ENCODE data around the gene ZDHHC1.

ZDHHC1 gene

GRCh38 chr16:67397036-67397801, 19.1 kb downstream of the ZDHHC1 start:
- DNase-seq = no peak
- TF ChIP-seq CTCF (IDR thresholded peaks at IDR 0.05; ENCODE audit: low read depth, low read length) = no peak
- Histone ChIP-seq H3K36me3 (no peaks in the 10 kb centered on the region), H3K27me3 (no peaks in the 10 kb centered on the region), H3K4me1 (peaks cover 48% of the 10 kb centered on the region), H3K9me3 (no peaks in the 10 kb centered on the region), H3K4me3 (ENCODE audit: low read depth, low read length) (no peak overlapping the region)

- peaks cover 48% of the 10 kb centered on the region for H3K4me1 ChIP-seq
Measured at GRCh38 chr16:67396159-67397035, 19.9 kb downstream of the ZDHHC1 start.

GRCh38 chr16:67395458-67396158, 20.7 kb downstream of the ZDHHC1 start:
- Histone ChIP-seq H3K36me3 (no peaks in the 10 kb centered on the region), H3K4me1 (peaks cover 46% of the 10 kb centered on the region), H3K9me3 (no peaks in the 10 kb centered on the region), H3K27me3 (no peaks in the 10 kb centered on the region), H3K4me3 (ENCODE audit: low read depth, low read length) (peak overlapping the region; percentile 43)
- DNase-seq = peak; percentile 90
- TF ChIP-seq CTCF (IDR thresholded peaks at IDR 0.05; ENCODE audit: low read depth, low read length) = no peak

More at GRCh38 chr16:67396159-67397035, 19.9 kb downstream of the ZDHHC1 start:
- TF ChIP-seq CTCF (IDR thresholded peaks at IDR 0.05; ENCODE audit: low read depth, low read length) = no peak
- peak; percentile 93 for DNase-seq
- H3K9me3 ChIP-seq = no peaks in the 10 kb centered on the region
- H3K27me3 ChIP-seq = no peaks in the 10 kb centered on the region
- H3K36me3 ChIP-seq = no peaks in the 10 kb centered on the region
- H3K4me3 ChIP-seq (ENCODE audit: low read depth, low read length) = peak overlapping the region; percentile 43

- H3K4me1 ChIP-seq = peaks cover 42% of the 10 kb centered on the region
- DNase-seq = no peak
- no peaks in the 10 kb centered on the region for H3K36me3 ChIP-seq
- H3K27me3 ChIP-seq = no peaks in the 10 kb centered on the region
- TF ChIP-seq CTCF (IDR thresholded peaks at IDR 0.05; ENCODE audit: low read depth, low read length) = no peak
- no peak overlapping the region for H3K4me3 ChIP-seq (ENCODE audit: low read depth, low read length)
- no peaks in the 10 kb centered on the region for H3K9me3 ChIP-seq
Measured at GRCh38 chr16:67395105-67395457, 21.2 kb downstream of the ZDHHC1 start.

GRCh38 chr16:67394155-67395104, 21.8 kb downstream of the ZDHHC1 start:
- no peak for TF ChIP-seq CTCF (IDR thresholded peaks at IDR 0.05; ENCODE audit: low read depth, low read length)
- Histone ChIP-seq H3K36me3 (no peaks in the 10 kb centered on the region), H3K4me1 (peaks cover 35% of the 10 kb centered on the region), H3K27me3 (no peaks in the 10 kb centered on the region), H3K9me3 (no peaks in the 10 kb centered on the region), H3K4me3 (ENCODE audit: low read depth, low read length) (no peak overlapping the region)
- no peak for DNase-seq
